ENCODE measurements around the gene SEMA6A.

- TF ChIP-seq POLR2A (IDR thresholded peaks at IDR 0.05; ENCODE audit: low read length) = no peak
- no peak for TF ChIP-seq GATA1 (IDR thresholded peaks at IDR 0.05; ENCODE audit: low read depth, low read length)
Measured at GRCh38 chr5:116448870-116449427, 125.7 kb downstream of the SEMA6A start.
